Measurements from ENCODE around the gene CEP112. TPM values are rescaled to one million over a fixed set of nuclear protein-coding genes. Genes with fewer than 3 reads are reported as not detected.

The CEP112 gene
- total and polyA plus RNA-seq, 4 donors = 5.9 to 32.9 (median 18.8) TPM

DNA sequence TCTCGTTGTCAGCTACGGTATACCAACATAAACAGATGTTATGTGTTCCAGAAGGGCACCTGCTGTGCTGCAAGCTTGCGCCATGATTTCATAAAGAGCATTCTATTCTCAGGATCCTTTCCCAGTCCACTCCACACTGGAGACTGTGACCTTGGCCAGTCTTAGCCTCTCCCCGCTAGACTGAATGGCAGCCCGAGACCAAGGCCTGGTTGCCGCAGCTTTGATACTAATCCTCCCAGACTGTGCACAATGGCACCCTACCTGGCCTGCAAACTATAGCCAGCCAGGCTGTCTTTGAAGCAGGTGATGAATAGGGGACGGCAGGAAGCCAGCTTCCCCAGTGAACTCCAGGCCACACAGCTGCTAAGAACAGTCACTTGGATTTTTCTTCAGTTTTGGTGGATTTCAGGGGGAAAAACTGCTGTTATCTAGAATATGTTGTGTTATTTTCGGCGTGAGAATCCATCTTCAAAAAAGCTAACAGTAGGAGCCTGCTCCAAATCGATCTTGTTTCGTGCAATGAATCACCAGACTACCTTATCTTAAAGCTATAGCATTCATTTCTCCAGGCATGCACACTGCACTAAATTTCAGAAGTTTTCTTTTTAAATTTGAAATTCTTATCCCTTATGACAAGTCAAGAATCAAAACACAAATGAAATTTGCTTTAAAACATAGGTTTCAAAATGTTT lies 289.0 kb downstream of the CEP112 start:
- H3K9me3 ChIP-seq (ENCODE audit: control insufficient read depth in 4 of 4, insufficient read depth in 3 of 4, low read length in 3 of 4) = no peaks in the 10 kb centered on the region
- H3K27me3 ChIP-seq (ENCODE audit: control insufficient read depth in 3 of 3, insufficient read depth in 3 of 3, low read length in 2 of 3) = no peaks in the 10 kb centered on the region
- H3K4me3 ChIP-seq = no peak overlapping the region
- peaks cover 0 to 2% (median under 1%) of the 10 kb centered on the region in 4 donors for H3K36me3 ChIP-seq (ENCODE audit: control insufficient read depth in 4 of 4, insufficient read depth in 4 of 4, low read length in 4 of 4)
- ATAC-seq (ENCODE audit: insufficient read depth, low FRiP score) = no peak
- H3K27ac ChIP-seq (ENCODE audit: low read depth in 1 of 2, low read length in 1 of 2) = no peak overlapping the region
- no peak for DNase-seq
- no peak for TF ChIP-seq CTCF (IDR thresholded peaks at IDR 0.05; ENCODE audit: control extremely low read depth, extremely low read depth)
- H3K4me1 ChIP-seq (ENCODE audit: control insufficient read depth in 5 of 5, insufficient read depth in 5 of 5, low read length in 5 of 5) = no peaks in the 10 kb centered on the region
- 84 to 85% methylated on average over 11 of the region's 11 CpGs for WGBS, 2 donors
- no peak overlapping the region for H3K9ac ChIP-seq (ENCODE audit: insufficient read depth in 1 of 2, low read length in 2 of 2)

- H3K27ac ChIP-seq (ENCODE audit: low read depth in 1 of 2, low read length in 1 of 2) = no peak overlapping the region
- ATAC-seq (ENCODE audit: insufficient read depth, low FRiP score) (no peak), DNase-seq (no peak)
- H3K4me3 ChIP-seq = no peak overlapping the region
- 95 to 96% methylated on average over 10 of the region's 10 CpGs for WGBS, 2 donors
- no peaks in the 10 kb centered on the region for H3K9me3 ChIP-seq (ENCODE audit: control insufficient read depth in 4 of 4, insufficient read depth in 3 of 4, low read length in 3 of 4)
- TF ChIP-seq CTCF (IDR thresholded peaks at IDR 0.05; ENCODE audit: control extremely low read depth, extremely low read depth) = no peak
- H3K9ac ChIP-seq (ENCODE audit: insufficient read depth in 1 of 2, low read length in 2 of 2) = no peak overlapping the region
- no peaks in the 10 kb centered on the region for H3K4me1 ChIP-seq (ENCODE audit: control insufficient read depth in 5 of 5, insufficient read depth in 5 of 5, low read length in 5 of 5)
- peaks cover 0 to 2% (median under 1%) of the 10 kb centered on the region in 4 donors for H3K36me3 ChIP-seq (ENCODE audit: control insufficient read depth in 4 of 4, insufficient read depth in 4 of 4, low read length in 4 of 4)
- H3K27me3 ChIP-seq (ENCODE audit: control insufficient read depth in 3 of 3, insufficient read depth in 3 of 3, low read length in 2 of 3) = no peaks in the 10 kb centered on the region
Measured at GRCh38 chr17:65902155-65902554, 289.8 kb downstream of the CEP112 start.

DNA sequence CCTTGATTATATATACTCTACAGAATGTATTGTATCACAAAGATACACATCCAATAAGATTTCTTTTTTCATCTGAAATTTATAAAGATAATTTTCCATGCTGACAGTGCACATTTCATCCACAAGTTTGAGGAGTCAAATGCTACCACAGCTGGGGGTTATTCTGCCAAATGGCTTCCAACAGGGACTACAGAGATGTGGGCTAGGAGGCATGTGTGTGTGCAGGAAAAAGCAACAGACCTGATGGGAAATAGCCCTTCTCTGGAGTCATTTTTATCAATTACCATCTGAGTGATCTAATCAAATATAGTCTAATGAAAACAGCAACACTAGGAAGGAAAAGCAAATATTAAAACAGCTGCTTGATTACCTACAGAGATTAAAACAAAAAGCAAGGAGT lies 290.5 kb downstream of the CEP112 start:
- Histone ChIP-seq H3K9me3 (ENCODE audit: control insufficient read depth in 4 of 4, insufficient read depth in 3 of 4, low read length in 3 of 4) (no peaks in the 10 kb centered on the region), H3K9ac (ENCODE audit: insufficient read depth in 1 of 2, low read length in 2 of 2) (no peak overlapping the region), H3K4me3 (no peak overlapping the region), H3K27ac (ENCODE audit: low read depth in 1 of 2, low read length in 1 of 2) (no peak overlapping the region), H3K36me3 (ENCODE audit: control insufficient read depth in 4 of 4, insufficient read depth in 4 of 4, low read length in 4 of 4) (peaks cover 0 to 2% (median under 1%) of the 10 kb centered on the region in 4 donors), H3K27me3 (ENCODE audit: control insufficient read depth in 3 of 3, insufficient read depth in 3 of 3, low read length in 2 of 3) (no peaks in the 10 kb centered on the region), H3K4me1 (ENCODE audit: control insufficient read depth in 5 of 5, insufficient read depth in 5 of 5, low read length in 5 of 5) (no peaks in the 10 kb centered on the region)
- TF ChIP-seq CTCF (IDR thresholded peaks at IDR 0.05; ENCODE audit: control extremely low read depth, extremely low read depth) = no peak
- DNase-seq = no peak
- no peak for ATAC-seq (ENCODE audit: insufficient read depth, low FRiP score)

DNA sequence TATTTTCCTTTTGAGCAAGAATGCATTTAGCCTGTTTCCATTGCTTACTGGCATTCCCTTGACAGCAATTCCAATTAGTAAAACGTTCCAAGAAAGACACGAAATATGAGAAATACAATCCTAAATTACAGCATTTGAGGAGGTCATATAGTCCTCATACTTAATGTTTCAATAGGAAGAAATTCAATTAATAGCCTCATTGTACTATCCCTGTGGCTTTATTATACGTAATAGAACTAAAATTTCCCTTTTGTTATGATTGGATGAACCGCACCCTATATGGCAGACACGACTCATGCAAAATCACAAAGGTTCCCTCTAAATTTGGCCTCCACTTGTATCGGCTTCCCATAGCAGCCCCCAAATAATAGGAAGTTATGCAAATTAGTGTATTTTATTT lies 291.7 kb downstream of the CEP112 start:
- Histone ChIP-seq H3K27me3 (ENCODE audit: control insufficient read depth in 3 of 3, insufficient read depth in 3 of 3, low read length in 2 of 3) (no peaks in the 10 kb centered on the region), H3K27ac (ENCODE audit: low read depth in 1 of 2, low read length in 1 of 2) (no peak overlapping the region), H3K9me3 (ENCODE audit: control insufficient read depth in 4 of 4, insufficient read depth in 3 of 4, low read length in 3 of 4) (no peaks in the 10 kb centered on the region), H3K9ac (ENCODE audit: insufficient read depth in 1 of 2, low read length in 2 of 2) (no peak overlapping the region), H3K36me3 (ENCODE audit: control insufficient read depth in 4 of 4, insufficient read depth in 4 of 4, low read length in 4 of 4) (peaks cover 0 to 2% (median under 1%) of the 10 kb centered on the region in 4 donors), H3K4me3 (no peak overlapping the region), H3K4me1 (ENCODE audit: control insufficient read depth in 5 of 5, insufficient read depth in 5 of 5, low read length in 5 of 5) (peaks cover 0 to 4% (median 0%) of the 10 kb centered on the region in 5 donors)
- TF ChIP-seq CTCF (IDR thresholded peaks at IDR 0.05; ENCODE audit: control extremely low read depth, extremely low read depth) = no peak
- DNase-seq (no peak), ATAC-seq (ENCODE audit: insufficient read depth, low FRiP score) (no peak)
- WGBS, 2 donors = 94 to 97% methylated on average over 6 of the region's 6 CpGs

Measured in lung (tissue), 12 donors.